ENCODE results near the gene RAVER1.

GRCh38 chr19:10333758-10334587 is 644 bp upstream of the RAVER1 start:
- TF ChIP-seq POLR2A (IDR thresholded peaks at IDR 0.05) (no peak), CTCF (IDR thresholded peaks at IDR 0.05 in 4 of 5, conservative IDR thresholded peaks at IDR 0.05 in 1 of 5) (no peak)

Data from gastrocnemius medialis (tissue), 4 donors.